ENCODE measurements around the gene ANGEL2.

The ANGEL2 gene

DNA sequence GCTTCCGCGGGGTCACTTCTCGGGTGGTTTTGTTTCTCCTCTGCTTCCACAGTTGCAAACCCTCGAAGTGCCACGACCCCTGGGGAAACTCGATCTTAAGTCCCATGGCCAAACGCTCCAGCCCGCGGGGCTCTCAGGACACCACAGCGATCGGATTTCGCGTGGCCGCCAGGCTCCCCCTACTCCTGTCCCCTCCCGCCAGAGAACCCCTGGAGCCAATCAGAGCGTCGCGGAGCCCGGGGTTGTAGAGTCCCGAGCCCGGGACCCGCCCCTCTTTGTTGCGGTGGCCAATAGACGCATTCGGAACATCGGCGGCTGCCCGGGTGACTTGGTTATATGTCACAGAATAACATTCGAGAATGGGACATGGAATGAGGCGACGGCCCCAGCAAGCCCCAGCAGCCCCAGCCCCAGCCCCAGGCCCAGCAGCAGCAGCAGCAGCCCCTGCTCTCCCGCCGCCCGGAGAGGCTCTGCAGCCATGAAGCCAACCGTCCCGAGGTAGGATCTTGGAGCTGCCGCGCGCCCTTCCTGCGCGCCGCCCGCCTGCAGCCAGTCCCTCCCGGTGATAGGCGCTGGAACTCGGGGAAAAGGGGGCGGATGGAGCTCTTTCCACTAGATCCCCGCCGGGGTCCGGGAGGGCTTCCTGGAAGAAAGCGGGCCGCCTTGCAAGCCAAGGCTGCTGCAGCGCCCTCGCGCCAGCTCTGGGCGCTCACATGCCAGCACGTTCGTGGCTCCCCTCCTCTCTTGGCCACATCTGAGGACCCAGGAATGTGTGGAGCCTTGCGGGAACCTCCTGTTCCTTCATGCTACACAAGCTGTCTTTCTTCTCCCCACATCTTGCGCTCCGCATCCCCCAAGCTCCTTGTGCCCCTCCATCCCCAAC is 65.2 kb downstream of the ANGEL2 start, which contains the start of gene VASH2:
VASH2 (plus strand) TSS at position 299 of the 883 bp plus-strand sequence. CDS start 1,002 bp downstream, outside the sequence.
- peak; percentile 13 for DNase-seq

- no peak for DNase-seq
Observed at GRCh38 chr1:212949771-212950170, 65.9 kb downstream of the ANGEL2 start.

DNA sequence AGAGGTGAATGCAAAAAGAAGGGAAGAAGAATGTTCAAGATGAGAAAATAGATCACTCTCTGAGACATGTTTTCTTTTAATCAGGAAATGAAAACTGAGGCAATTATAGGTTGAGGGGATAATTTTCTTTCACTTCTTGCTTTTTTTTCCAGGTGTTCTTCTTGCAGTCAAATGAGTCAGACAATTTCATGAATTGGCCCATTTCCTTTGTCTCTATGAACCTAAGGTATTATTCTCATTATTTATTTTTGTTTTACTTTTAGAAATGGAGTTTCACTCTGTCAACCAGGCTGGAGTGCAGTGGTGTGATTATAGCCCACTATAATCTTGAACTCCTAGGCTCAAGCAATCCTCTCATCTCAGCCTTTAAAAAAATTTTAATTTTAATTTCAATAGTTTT is 68.8 kb downstream of the ANGEL2 start:
- no peak for DNase-seq

GRCh38 chr1:212945463-212946160 is 70.1 kb downstream of the ANGEL2 start:
- no peak for DNase-seq

GRCh38 chr1:212945056-212945455 is 70.6 kb downstream of the ANGEL2 start:
- no peak for DNase-seq

DNA sequence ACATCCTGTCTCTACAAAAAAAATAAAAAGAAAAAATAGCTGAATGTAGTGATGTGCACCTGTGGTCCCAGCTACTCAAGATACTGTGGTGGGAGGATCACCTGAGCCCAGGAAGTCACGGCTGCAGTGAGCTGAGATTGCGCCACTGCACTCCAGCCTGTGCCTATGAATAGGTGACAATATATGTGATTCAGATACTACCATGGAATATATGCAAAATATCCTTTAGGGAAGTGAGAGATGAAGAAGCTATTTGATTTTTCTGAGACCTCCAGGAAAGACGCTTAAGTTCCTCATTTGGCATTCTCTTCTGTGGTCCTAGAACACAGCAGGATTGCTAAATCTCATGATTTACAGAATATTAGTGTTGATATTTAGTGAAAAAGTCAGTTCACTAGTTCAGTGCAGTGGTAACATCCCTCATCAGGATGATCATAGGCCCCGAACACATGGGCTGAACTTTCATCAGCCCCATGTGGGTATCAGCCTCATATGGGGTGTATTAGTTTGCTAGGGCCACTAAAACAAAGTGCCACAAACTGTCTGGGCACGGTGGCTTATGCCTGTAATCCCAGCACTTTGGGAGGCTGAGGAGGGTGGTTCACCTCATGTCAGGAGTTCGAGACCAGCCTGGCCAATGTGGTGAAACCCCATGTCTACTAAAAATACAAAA is 71.3 kb downstream of the ANGEL2 start:
- no peak for DNase-seq

DNA sequence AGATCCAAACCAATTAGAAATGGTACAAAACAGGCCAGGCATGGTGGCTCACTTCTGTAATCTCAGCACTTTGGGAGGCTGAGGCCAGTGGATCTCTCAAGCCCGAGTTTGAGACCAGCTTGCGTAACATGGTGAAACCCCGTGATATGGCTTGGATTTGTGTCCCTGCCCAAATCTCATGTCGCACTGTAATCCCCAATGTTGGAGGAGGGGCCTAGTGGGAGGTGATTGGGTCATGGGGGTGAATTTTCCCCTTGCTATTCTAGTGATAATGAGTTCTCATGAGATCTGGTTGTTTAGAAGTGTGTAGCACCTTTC is 72.3 kb downstream of the ANGEL2 start:
- DNase-seq: no peak

DNA sequence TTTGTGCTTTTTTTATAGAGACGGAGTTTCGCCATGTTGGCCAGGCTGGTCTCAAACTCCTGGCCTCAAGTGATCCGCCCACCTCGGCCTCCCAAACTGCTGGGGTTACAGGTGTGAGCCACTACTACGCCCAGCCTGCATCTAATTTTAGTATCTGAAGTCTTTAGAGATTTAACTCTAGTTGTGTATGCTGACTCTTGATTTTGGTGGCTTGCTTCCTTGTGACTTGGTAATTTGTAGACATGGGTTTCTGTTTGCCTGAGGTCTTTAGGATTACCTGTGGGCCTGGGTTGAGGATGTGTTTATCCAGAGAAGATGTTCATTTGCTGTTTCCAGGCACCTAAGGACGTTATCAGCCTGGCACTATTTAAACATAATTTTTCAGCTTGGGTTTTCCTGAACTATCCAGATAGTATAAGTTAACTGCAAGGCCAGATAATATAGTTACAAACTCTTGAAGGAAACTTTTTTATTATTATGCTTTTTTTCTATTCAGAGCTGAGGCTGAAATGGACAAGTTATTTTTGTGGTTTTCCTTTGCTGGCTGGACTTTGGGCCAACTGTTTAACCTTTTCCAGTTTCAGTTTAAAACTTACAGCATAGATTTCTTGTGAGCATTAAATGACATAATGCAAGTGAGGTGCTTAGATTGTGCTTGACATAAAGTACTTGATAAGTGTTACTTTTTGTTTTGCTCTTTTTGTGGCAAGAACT is 72.8 kb downstream of the ANGEL2 start:
- DNase-seq: no peak

All from effector CD4-positive, alpha-beta T cell (primary cell).